H9 (cell line): ENCODE data around the gene PDCD10. TPM values are rescaled to one million over a fixed set of nuclear protein-coding genes. Genes with fewer than 3 reads are reported as not detected.

ENCODE experiments used
- DNase-seq: peaks from one replicate; pipeline ENCODE4 v3.0.0-alpha.2; 2017
- H2AFZ ChIP-seq: one replicate; pipeline ENCODE4 v1.6.1; 2013; ENCODE audit warnings: mild to moderate bottlenecking, low read length, control low read depth, moderate library complexity
- H2AK5ac ChIP-seq: 2 replicates; pipeline ENCODE4 v1.6.1; 2013; ENCODE audit warnings: low read length, control low read depth, mixed read lengths; ENCODE audit not compliant: insufficient read length
- H2BK120ac ChIP-seq: one replicate; pipeline ENCODE4 v1.6.1; 2013; ENCODE audit warnings: low read depth, mild to moderate bottlenecking, low read length, control low read depth, inconsistent platforms; ENCODE audit not compliant: poor library complexity, severe bottlenecking
- H2BK12ac ChIP-seq: 2 replicates; pipeline ENCODE4 v1.6.1; 2013; ENCODE audit warnings: low read length, control low read depth, mixed read lengths, low read depth; ENCODE audit not compliant: insufficient read length
- H2BK15ac ChIP-seq: 2 replicates; pipeline ENCODE4 v1.6.1; 2013; ENCODE audit warnings: low read depth, low read length, control low read depth
- H2BK20ac ChIP-seq: one replicate; pipeline ENCODE4 v1.6.1; 2013; ENCODE audit warnings: low read depth, mild to moderate bottlenecking, low read length, control low read depth, inconsistent platforms; ENCODE audit not compliant: poor library complexity, severe bottlenecking
- H2BK5ac ChIP-seq: 2 replicates; pipeline ENCODE4 v1.6.1; 2013; ENCODE audit warnings: low read length, control low read depth, mixed read lengths; ENCODE audit not compliant: insufficient read length
- H3K14ac ChIP-seq: 2 replicates; pipeline ENCODE4 v1.6.1; 2013; ENCODE audit warnings: low read length, control low read depth; ENCODE audit not compliant: insufficient read depth
- H3K18ac ChIP-seq: 2 replicates; pipeline ENCODE4 v1.6.1; 2013; ENCODE audit warnings: low read depth, mild to moderate bottlenecking, mixed read lengths, low read length, control low read depth; ENCODE audit not compliant: insufficient read length
- H3K23ac ChIP-seq: 2 replicates; pipeline ENCODE4 v1.6.1; 2013; ENCODE audit warnings: low read length, control low read depth, mixed read lengths, low read depth; ENCODE audit not compliant: insufficient read length
- H3K23me2 ChIP-seq: 2 replicates; pipeline ENCODE4 v1.6.1; 2013; ENCODE audit warnings: low read depth, mild to moderate bottlenecking, mixed read lengths, low read length, control low read depth; ENCODE audit not compliant: insufficient read length, poor library complexity, severe bottlenecking
- H3K27ac ChIP-seq: 2 replicates; pipeline ENCODE4 v1.5.1; 2013; ENCODE audit warnings: low read length, control low read depth, mixed read lengths, low read depth; ENCODE audit not compliant: insufficient read length
- H3K27me3 ChIP-seq: 2 replicates; pipeline ENCODE4 v1.6.1; 2013; ENCODE audit warnings: low read length, control low read depth, inconsistent platforms; ENCODE audit not compliant: insufficient read depth
- H3K4ac ChIP-seq: 2 replicates; pipeline ENCODE4 v1.6.1; 2013; ENCODE audit warnings: low read depth, mild to moderate bottlenecking, control low read depth, inconsistent platforms, low read length, moderate library complexity
- H3K4me1 ChIP-seq: 2 replicates; pipeline ENCODE4 v1.6.1; 2013; ENCODE audit warnings: low read length, control low read depth, inconsistent platforms; ENCODE audit not compliant: insufficient read depth
- H3K4me2 ChIP-seq: 2 replicates; pipeline ENCODE4 v1.6.1; 2013; ENCODE audit warnings: low read length, control low read depth, mixed read lengths; ENCODE audit not compliant: insufficient read length, insufficient read depth
- H3K56ac ChIP-seq: 2 replicates; pipeline ENCODE4 v1.6.1; 2013; ENCODE audit warnings: low read depth, mild to moderate bottlenecking, mixed read lengths, low read length, control low read depth; ENCODE audit not compliant: insufficient read length
- H3K79me1 ChIP-seq: 2 replicates; pipeline ENCODE4 v1.6.1; 2013; ENCODE audit warnings: low read depth, mild to moderate bottlenecking, moderate library complexity, low read length, control low read depth, inconsistent platforms; ENCODE audit not compliant: insufficient read depth, poor library complexity, severe bottlenecking
- H3K79me2 ChIP-seq: 2 replicates; pipeline ENCODE4 v1.6.1; 2013; ENCODE audit warnings: low read length, control low read depth, inconsistent platforms; ENCODE audit not compliant: insufficient read depth
- H3K9ac ChIP-seq: 2 replicates; pipeline ENCODE4 v1.6.1; 2013; ENCODE audit warnings: low read length, control low read depth, mixed read lengths; ENCODE audit not compliant: insufficient read length; ENCODE audit errors: extremely low read depth
- H3K9me3 ChIP-seq: one replicate; pipeline ENCODE4 v1.6.1; 2013; ENCODE audit warnings: low read depth, low read length, inconsistent platforms; ENCODE audit not compliant: control insufficient read depth
- H3T11ph ChIP-seq: one replicate; pipeline ENCODE4 v1.6.1; 2013; ENCODE audit warnings: mild to moderate bottlenecking, low read length, control low read depth, inconsistent platforms
- H4K20me1 ChIP-seq: one replicate; pipeline ENCODE4 v1.6.1; 2013; ENCODE audit not compliant: control insufficient read depth, insufficient read length, insufficient read depth
- H4K5ac ChIP-seq: 2 replicates; pipeline ENCODE4 v1.6.1; 2013; ENCODE audit warnings: low read depth, mild to moderate bottlenecking, mixed read lengths, low read length, control low read depth; ENCODE audit not compliant: insufficient read length
- H4K8ac ChIP-seq: replicated peaks from 2 replicates; pipeline ENCODE4 v1.6.1; 2013; ENCODE audit warnings: low read length, control low read depth, mixed read lengths, low read depth; ENCODE audit not compliant: insufficient read length
- H4K91ac ChIP-seq: 2 replicates; pipeline ENCODE4 v1.6.1; 2013; ENCODE audit warnings: low read depth, mild to moderate bottlenecking, moderate library complexity, mixed read lengths, low read length, control low read depth; ENCODE audit not compliant: insufficient read length
- H3K27ac Mint-ChIP-seq, 3 experiments: 2 replicates in 2 of 3; 3 replicates in 1 of 3; pipeline ENCODE4 v1.8.0; 2020 to 2021; ENCODE audit warnings: mixed read lengths in 3 of 3, mild to moderate bottlenecking in 1 of 3, moderate library complexity in 1 of 3
- H3K27me3 Mint-ChIP-seq: 2 replicates; pipeline ENCODE4 v1.8.0; 2021; ENCODE audit warnings: low read depth, mild to moderate bottlenecking, moderate library complexity, mixed read lengths
- H3K36me3 Mint-ChIP-seq, 3 experiments: 2 replicates in 2 of 3; 3 replicates in 1 of 3; pipeline ENCODE4 v1.8.0; 2020 to 2021; ENCODE audit warnings: low read depth in 3 of 3, mixed read lengths in 3 of 3; ENCODE audit not compliant: insufficient read depth in 1 of 3
- H3K4me1 Mint-ChIP-seq, 2 experiments: 2 replicates each; pipeline ENCODE4 v1.8.0; 2020; ENCODE audit warnings: mixed read lengths in 2 of 2
- H3K4me3 Mint-ChIP-seq, 2 experiments: 2 replicates in 1 of 2; 3 replicates in 1 of 2; pipeline ENCODE4 v1.8.0; 2020 to 2021; ENCODE audit warnings: mild to moderate bottlenecking in 2 of 2, mixed read lengths in 2 of 2, moderate library complexity in 1 of 2
- H3K9me3 Mint-ChIP-seq, 2 experiments: 2 replicates in 1 of 2; 3 replicates in 1 of 2; pipeline ENCODE4 v1.8.0; 2020; ENCODE audit warnings: mild to moderate bottlenecking in 2 of 2, mixed read lengths in 2 of 2, moderate library complexity in 1 of 2
- WGBS: extraction: QIAGEN DNeasy Blood & Tissue Kit; methylation state at CpG from one replicate; pipeline ENCODE4 v1.1.7; 2013; ENCODE audit warnings: missing lambda C conversion rate, low lambda C conversion rate, mixed read lengths; ENCODE audit not compliant: insufficient read length; ENCODE audit errors: extremely low coverage; 5-methylcytosine and 5-hydroxymethylcytosine counted together
- total RNA-seq: library from RNA; stranded (reverse); gene quantifications from 2 replicates; pipeline ENCODE4 v1.2.1, GENCODE V29; 2021
- TF ChIP-seq, protein P1 (sequence below): fragments of 200-600 bp; sonication (generic); conservative IDR thresholded peaks from 3 replicates; pipeline ENCODE4 v1.8.0; 2021; ENCODE audit warnings: antibody characterized with exemption, mild to moderate bottlenecking

The PDCD10 gene
- total RNA-seq, 1 experiment from 2014 or later, result 64.3 TPM

DNA sequence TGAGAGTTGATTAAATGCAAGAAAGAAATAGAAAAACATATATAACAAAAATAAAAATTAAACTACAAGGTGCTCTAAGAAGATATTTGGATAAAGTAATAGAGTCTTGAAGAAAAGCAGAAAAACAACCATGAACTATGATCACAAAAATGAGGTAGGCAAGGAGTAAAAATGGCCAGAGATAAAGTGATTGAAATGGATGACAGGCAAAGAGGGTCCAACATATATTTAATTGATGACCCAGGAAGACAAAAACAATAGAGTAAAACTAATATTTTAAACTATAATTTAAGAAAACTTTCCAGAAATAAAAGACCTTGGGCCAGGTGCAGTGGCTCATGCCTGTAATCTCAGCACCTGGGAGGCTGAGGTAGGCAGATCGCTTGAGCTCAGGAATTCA is 58.8 kb downstream of the PDCD10 start:
- Histone ChIP-seq H3K56ac (no peak overlapping the region), H3K23ac (no peak overlapping the region), H3K14ac (no peak overlapping the region), H4K91ac (no peak overlapping the region), H2BK20ac (no peak overlapping the region), H3K23me2 (no peaks in the 10 kb centered on the region), H3K18ac (no peak overlapping the region), H2BK12ac (no peak overlapping the region), H3K27me3 (no peaks in the 10 kb centered on the region), H3K27ac (no peak overlapping the region), H2AFZ (no peak overlapping the region), H2BK15ac (no peak overlapping the region), H3K79me1 (no peaks in the 10 kb centered on the region), H3K79me2 (no peaks in the 10 kb centered on the region), H2BK5ac (no peak overlapping the region), H3K4me2 (no peak overlapping the region), H4K20me1 (no peaks in the 10 kb centered on the region), H3T11ph (no peak overlapping the region), H2BK120ac (no peak overlapping the region), H3K9me3 (no peaks in the 10 kb centered on the region), H3K4ac (no peak overlapping the region), H4K5ac (no peak overlapping the region), H3K4me1 (no peaks in the 10 kb centered on the region), H3K9ac (no peak overlapping the region), H4K8ac (no peak overlapping the region), H2AK5ac (no peak overlapping the region)
- no CpG with 5 or more reads among the region's 1 CpG for WGBS
- no peak overlapping the region for H3K4me3 Mint-ChIP-seq
- no peaks in the 10 kb centered on the region for H3K4me1 Mint-ChIP-seq
- H3K9me3 Mint-ChIP-seq, result peaks cover 24 to 27% of the 10 kb centered on the region in 2 experiments
- no peak for DNase-seq
- TF ChIP-seq, protein P1, sequence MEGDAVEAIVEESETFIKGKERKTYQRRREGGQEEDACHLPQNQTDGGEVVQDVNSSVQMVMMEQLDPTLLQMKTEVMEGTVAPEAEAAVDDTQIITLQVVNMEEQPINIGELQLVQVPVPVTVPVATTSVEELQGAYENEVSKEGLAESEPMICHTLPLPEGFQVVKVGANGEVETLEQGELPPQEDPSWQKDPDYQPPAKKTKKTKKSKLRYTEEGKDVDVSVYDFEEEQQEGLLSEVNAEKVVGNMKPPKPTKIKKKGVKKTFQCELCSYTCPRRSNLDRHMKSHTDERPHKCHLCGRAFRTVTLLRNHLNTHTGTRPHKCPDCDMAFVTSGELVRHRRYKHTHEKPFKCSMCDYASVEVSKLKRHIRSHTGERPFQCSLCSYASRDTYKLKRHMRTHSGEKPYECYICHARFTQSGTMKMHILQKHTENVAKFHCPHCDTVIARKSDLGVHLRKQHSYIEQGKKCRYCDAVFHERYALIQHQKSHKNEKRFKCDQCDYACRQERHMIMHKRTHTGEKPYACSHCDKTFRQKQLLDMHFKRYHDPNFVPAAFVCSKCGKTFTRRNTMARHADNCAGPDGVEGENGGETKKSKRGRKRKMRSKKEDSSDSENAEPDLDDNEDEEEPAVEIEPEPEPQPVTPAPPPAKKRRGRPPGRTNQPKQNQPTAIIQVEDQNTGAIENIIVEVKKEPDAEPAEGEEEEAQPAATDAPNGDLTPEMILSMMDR, result no peak
- H3K27ac Mint-ChIP-seq, result no peak overlapping the region
- H3K27me3 Mint-ChIP-seq, result no peaks in the 10 kb centered on the region
- H3K36me3 Mint-ChIP-seq, result peaks cover 57 to 80% (median 60%) of the 10 kb centered on the region in 3 experiments
